Suppressor macrophage (primary cell): ENCODE measurements around the gene PRMT7.

Source experiments
- DNase-seq, 4 experiments: peaks; one replicate each; pipeline ENCODE4 v3.0.0-alpha.2; 2020 to 2022

Gene PRMT7

GRCh38 chr16:68348639-68349445, 38.0 kb downstream of the PRMT7 start:
- DNase-seq, result no peak

- DNase-seq, result no peak
These were observed 39.1 kb downstream of the PRMT7 start for GRCh38 chr16:68349838-68350410.

GRCh38 chr16:68350813-68351350, 40.1 kb downstream of the PRMT7 start:
- no peak for DNase-seq

- DNase-seq, result no peak
These were observed 40.6 kb downstream of the PRMT7 start for GRCh38 chr16:68351463-68351862.

- no peak for DNase-seq
These were observed 41.2 kb downstream of the PRMT7 start for GRCh38 chr16:68351991-68352431.

- DNase-seq, result no peak
These were observed 42.5 kb downstream of the PRMT7 start for GRCh38 chr16:68353366-68353765.

- no peak for DNase-seq
These were observed 44.0 kb downstream of the PRMT7 start for GRCh38 chr16:68354816-68355215.

GRCh38 chr16:68355447-68356248, 44.8 kb downstream of the PRMT7 start:
- no peak for DNase-seq

- peak; percentile 34 to 60 (median 50) for DNase-seq
These were observed 45.6 kb downstream of the PRMT7 start for GRCh38 chr16:68356249-68356918.

- DNase-seq, result no peak
These were observed 46.1 kb downstream of the PRMT7 start for GRCh38 chr16:68356919-68357286.

- no peak for DNase-seq
These were observed 46.7 kb downstream of the PRMT7 start for GRCh38 chr16:68357521-68357922.

- no peak for DNase-seq
These were observed 47.1 kb downstream of the PRMT7 start for GRCh38 chr16:68357923-68358322.

GRCh38 chr16:68358951-68359350, 48.1 kb downstream of the PRMT7 start:
- DNase-seq, result no peak

GRCh38 chr16:68359398-68360191, 48.8 kb downstream of the PRMT7 start:
- no peak for DNase-seq

GRCh38 chr16:68360547-68360946, 49.7 kb downstream of the PRMT7 start:
- no peak for DNase-seq

GRCh38 chr16:68360956-68361355, 50.1 kb downstream of the PRMT7 start:
- DNase-seq, result no peak

- DNase-seq, result no peak
These were observed 50.7 kb downstream of the PRMT7 start for GRCh38 chr16:68361485-68361884.

GRCh38 chr16:68362262-68362913, 51.6 kb downstream of the PRMT7 start:
- DNase-seq, result no peak

GRCh38 chr16:68362947-68363657, 52.3 kb downstream of the PRMT7 start:
- DNase-seq, result no peak
